Measurements from ENCODE around the gene NAT14. TPM values are rescaled to one million over a fixed set of nuclear protein-coding genes. Genes with fewer than 3 reads are reported as not detected.

Gene NAT14
- total RNA-seq, 1 experiment from 2014 or later, result 55.3 TPM

- TF ChIP-seq ZBTB33 (IDR thresholded peaks at IDR 0.05; ENCODE audit: extremely low read depth, insufficient replicate concordance, low read length) (no peak), EGR1 (IDR thresholded peaks at IDR 0.05; ENCODE audit: low read depth) (no peak), RAD21 (IDR thresholded peaks at IDR 0.05; ENCODE audit: low read depth) (no peak), POLR2AphosphoS5 (IDR thresholded peaks at IDR 0.05; ENCODE audit: low read depth, low read length) (no peak), YY1 (IDR thresholded peaks at IDR 0.05; ENCODE audit: extremely low read depth, insufficient replicate concordance, low read depth, low read length) (no peak)
Measured at GRCh38 chr19:55479045-55479444, 5.9 kb upstream of the NAT14 start (continued).

GRCh38 chr19:55479451-55480230 is 5.3 kb upstream of the NAT14 start:
- no TSS peak for BruUV-seq (replicated peaks)
- Histone ChIP-seq H3K4me2 (ENCODE audit: low read length) (no peak overlapping the region), H3K4me1 (ENCODE audit: control insufficient read depth in 1 of 2, insufficient read depth in 2 of 2, low read length in 2 of 2) (peaks cover 25 to 35% of the 10 kb centered on the region in 2 experiments), H4K20me1 (ENCODE audit: insufficient read depth) (no peaks in the 10 kb centered on the region), H2AFZ (ENCODE audit: low read depth, low read length, poor library complexity, severe bottlenecking) (no peak overlapping the region), H3K27ac (ENCODE audit: low read depth, low read length) (no peak overlapping the region), H3K9me3 (ENCODE audit: control insufficient read depth in 1 of 2, insufficient read depth in 1 of 2, low read depth in 1 of 2, low read length in 2 of 2) (no peaks in the 10 kb centered on the region), H3K9me2 (ENCODE audit: insufficient read depth) (no peaks in the 10 kb centered on the region), H3K4me3 (replicated peaks in 1 of 2; ENCODE audit: low read depth in 1 of 2, low read length in 2 of 2) (no peak overlapping the region), H3K79me2 (ENCODE audit: insufficient read depth, low read length) (peaks cover 19% of the 10 kb centered on the region), H3K9ac (ENCODE audit: low read length) (no peak overlapping the region), H3K36me3 (ENCODE audit: control insufficient read depth in 1 of 2, insufficient read depth in 2 of 2, low read length in 2 of 2) (no peaks in the 10 kb centered on the region), H3K27me3 (ENCODE audit: insufficient read depth, low read length) (no peaks in the 10 kb centered on the region)
- DNase-seq (ENCODE audit: low read depth, low spot score), result no peak
- POLR2A ChIA-PET, result interaction anchor here (0.7 to 1.0 kb wide), 2 partner anchors 12 to 409 kb away, joined by 3 read pairs; no protein-coding TSS in a partner anchor
- RAD21 ChIA-PET (ENCODE audit: low non-redundant PET in 1 of 2, low total read pairs in 2 of 2, uncharacterized antibody in 2 of 2, unreplicated experiment in 2 of 2), result no interaction called here
- TF ChIP-seq SRF (IDR thresholded peaks at IDR 0.05; ENCODE audit: low read depth) (no peak), YY1 (IDR thresholded peaks at IDR 0.05; ENCODE audit: extremely low read depth, insufficient replicate concordance, low read depth, low read length) (no peak), RAD21 (IDR thresholded peaks at IDR 0.05; ENCODE audit: low read depth) (no peak), CBX3 (IDR thresholded peaks at IDR 0.05; ENCODE audit: low read depth) (no peak), SP1 (IDR thresholded peaks at IDR 0.05; ENCODE audit: low read depth) (no peak), POLR2A (IDR thresholded peaks at IDR 0.05; ENCODE audit: borderline replicate concordance, extremely low read depth, insufficient read depth, insufficient read length) (no peak)
- TF ChIP-seq, protein P1, sequence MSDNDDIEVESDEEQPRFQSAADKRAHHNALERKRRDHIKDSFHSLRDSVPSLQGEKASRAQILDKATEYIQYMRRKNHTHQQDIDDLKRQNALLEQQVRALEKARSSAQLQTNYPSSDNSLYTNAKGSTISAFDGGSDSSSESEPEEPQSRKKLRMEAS (IDR thresholded peaks at IDR 0.05), result no peak
- intact Hi-C loops (cut with micrococcal nuclease), result no loop called here
- CTCF ChIA-PET, result interaction anchor here (1.5 kb wide), 1 partner anchor 24 kb away, joined by 3 read pairs; no protein-coding TSS in a partner anchor
- ATAC-seq, result no peak
